Measurements from ENCODE around the gene IER5L.

Gene IER5L

GRCh38 chr9:129128689-129129088 lies 49.4 kb downstream of the IER5L start:
- H3K9me3 Mint-ChIP-seq: no peaks in the 10 kb centered on the region
- CTCF ChIA-PET: no interaction called here
- no peak overlapping the region for H3K4me3 Mint-ChIP-seq
- no peak for DNase-seq
- H3K27me3 Mint-ChIP-seq: no peaks in the 10 kb centered on the region
- peaks cover 6% of the 10 kb centered on the region for H3K4me1 Mint-ChIP-seq
- H3K36me3 Mint-ChIP-seq: peaks cover 35% of the 10 kb centered on the region
- no peak overlapping the region for H3K27ac Mint-ChIP-seq

GRCh38 chr9:129126749-129127618 lies 51.1 kb downstream of the IER5L start:
- no peaks in the 10 kb centered on the region for H3K27me3 Mint-ChIP-seq
- CTCF ChIA-PET: interaction anchor here (1.0 to 1.4 kb wide), 2 partner anchors 9 to 498 kb away, joined by 3 to 5 read pairs; no protein-coding TSS in a partner anchor
- DNase-seq: no peak
- H3K9me3 Mint-ChIP-seq: no peaks in the 10 kb centered on the region
- peaks cover 5% of the 10 kb centered on the region for H3K4me1 Mint-ChIP-seq
- no peak overlapping the region for H3K27ac Mint-ChIP-seq
- H3K36me3 Mint-ChIP-seq: peaks cover 36% of the 10 kb centered on the region
- H3K4me3 Mint-ChIP-seq: no peak overlapping the region

All from activated naive CD4-positive, alpha-beta T cell treated with anti-CD3 and anti-CD28 coated beads, Interleukin-2, amount 10 ng/mL, durations not matched to agents 7 days and 5 days (primary cell).